Measurements from ENCODE around the gene UCHL3.

DNA sequence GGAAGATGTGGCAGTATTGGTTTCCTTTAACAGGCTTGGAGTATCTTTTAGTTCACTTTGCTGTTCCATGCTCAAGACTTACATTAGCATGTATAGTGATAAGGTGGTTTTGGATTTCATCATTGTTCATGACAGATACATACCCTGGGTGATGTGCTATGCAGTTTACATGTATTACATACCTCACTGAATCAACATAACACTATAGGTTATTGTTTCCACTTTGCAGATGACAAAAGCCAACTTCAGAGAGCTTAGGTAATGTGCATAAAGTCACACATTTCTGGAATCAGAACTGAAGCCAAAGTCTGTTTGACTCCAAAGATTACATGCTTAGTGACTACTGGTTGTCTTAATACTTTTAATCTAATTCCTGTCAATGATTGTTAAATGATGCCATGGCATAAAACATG, 19.0 kb upstream of the UCHL3 start:
- TF ChIP-seq, protein P1, sequence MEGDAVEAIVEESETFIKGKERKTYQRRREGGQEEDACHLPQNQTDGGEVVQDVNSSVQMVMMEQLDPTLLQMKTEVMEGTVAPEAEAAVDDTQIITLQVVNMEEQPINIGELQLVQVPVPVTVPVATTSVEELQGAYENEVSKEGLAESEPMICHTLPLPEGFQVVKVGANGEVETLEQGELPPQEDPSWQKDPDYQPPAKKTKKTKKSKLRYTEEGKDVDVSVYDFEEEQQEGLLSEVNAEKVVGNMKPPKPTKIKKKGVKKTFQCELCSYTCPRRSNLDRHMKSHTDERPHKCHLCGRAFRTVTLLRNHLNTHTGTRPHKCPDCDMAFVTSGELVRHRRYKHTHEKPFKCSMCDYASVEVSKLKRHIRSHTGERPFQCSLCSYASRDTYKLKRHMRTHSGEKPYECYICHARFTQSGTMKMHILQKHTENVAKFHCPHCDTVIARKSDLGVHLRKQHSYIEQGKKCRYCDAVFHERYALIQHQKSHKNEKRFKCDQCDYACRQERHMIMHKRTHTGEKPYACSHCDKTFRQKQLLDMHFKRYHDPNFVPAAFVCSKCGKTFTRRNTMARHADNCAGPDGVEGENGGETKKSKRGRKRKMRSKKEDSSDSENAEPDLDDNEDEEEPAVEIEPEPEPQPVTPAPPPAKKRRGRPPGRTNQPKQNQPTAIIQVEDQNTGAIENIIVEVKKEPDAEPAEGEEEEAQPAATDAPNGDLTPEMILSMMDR (IDR thresholded peaks at IDR 0.05) = no peak
- TF ChIP-seq POLR2A (IDR thresholded peaks at IDR 0.05) (no peak), POLR2AphosphoS5 (IDR thresholded peaks at IDR 0.05) (no peak)

Measured in prostate gland (tissue), 2 donors.